ENCODE results near the gene KBTBD12. TPM values are rescaled to one million over a fixed set of nuclear protein-coding genes. Genes with fewer than 3 reads are reported as not detected.

KBTBD12 gene
- total and polyA plus RNA-seq, 2 experiments from 2014 or later = 0.02 to 0.66 TPM

GRCh38 chr3:127981097-127981496 is 66.1 kb downstream of the KBTBD12 start:
- H3K36me3 ChIP-seq = no peaks in the 10 kb centered on the region
- TF ChIP-seq, protein P1, sequence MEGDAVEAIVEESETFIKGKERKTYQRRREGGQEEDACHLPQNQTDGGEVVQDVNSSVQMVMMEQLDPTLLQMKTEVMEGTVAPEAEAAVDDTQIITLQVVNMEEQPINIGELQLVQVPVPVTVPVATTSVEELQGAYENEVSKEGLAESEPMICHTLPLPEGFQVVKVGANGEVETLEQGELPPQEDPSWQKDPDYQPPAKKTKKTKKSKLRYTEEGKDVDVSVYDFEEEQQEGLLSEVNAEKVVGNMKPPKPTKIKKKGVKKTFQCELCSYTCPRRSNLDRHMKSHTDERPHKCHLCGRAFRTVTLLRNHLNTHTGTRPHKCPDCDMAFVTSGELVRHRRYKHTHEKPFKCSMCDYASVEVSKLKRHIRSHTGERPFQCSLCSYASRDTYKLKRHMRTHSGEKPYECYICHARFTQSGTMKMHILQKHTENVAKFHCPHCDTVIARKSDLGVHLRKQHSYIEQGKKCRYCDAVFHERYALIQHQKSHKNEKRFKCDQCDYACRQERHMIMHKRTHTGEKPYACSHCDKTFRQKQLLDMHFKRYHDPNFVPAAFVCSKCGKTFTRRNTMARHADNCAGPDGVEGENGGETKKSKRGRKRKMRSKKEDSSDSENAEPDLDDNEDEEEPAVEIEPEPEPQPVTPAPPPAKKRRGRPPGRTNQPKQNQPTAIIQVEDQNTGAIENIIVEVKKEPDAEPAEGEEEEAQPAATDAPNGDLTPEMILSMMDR (IDR thresholded peaks at IDR 0.05; ENCODE audit: low read depth, low read length) = no peak

DNA sequence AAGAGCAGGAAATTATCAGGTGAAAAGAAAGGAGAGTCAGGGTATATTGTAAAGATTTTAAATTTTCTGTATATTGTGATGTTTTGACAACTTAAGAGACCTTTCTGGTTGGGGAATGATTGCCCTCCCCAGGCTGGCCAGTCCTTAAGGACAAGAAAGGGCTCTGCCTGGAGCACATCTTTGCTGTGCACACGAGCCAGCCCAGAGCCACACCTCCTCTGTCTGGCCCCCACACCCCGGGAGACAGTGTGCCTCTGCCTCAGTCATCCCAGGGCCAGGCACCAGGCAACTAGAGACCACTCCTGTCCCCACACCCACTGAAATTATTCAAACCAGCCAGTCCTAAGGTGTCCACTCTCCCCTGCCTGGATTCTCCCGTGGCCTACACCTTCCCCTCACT is 67.1 kb downstream of the KBTBD12 start:
- DNase-seq (ENCODE audit: low read depth in 1 of 2, low spot score in 1 of 2) = no peak
- Histone ChIP-seq H3K4me3 (no peak overlapping the region), H3K4me1 (ENCODE audit: low read depth) (no peaks in the 10 kb centered on the region), H3K36me3 (no peaks in the 10 kb centered on the region), H3K27ac (no peak overlapping the region), H3K9me3 (ENCODE audit: low read depth) (no peaks in the 10 kb centered on the region), H3K27me3 (no peaks in the 10 kb centered on the region)
- TF ChIP-seq, protein P1 (IDR thresholded peaks at IDR 0.05; ENCODE audit: low read depth, low read length) = no peak

More at GRCh38 chr3:127981097-127981496, 66.1 kb downstream of the KBTBD12 start:
- H3K27me3 ChIP-seq = peaks cover 9% of the 10 kb centered on the region
- no peak overlapping the region for H3K27ac ChIP-seq
- DNase-seq (ENCODE audit: low read depth in 1 of 2, low spot score in 1 of 2) = no peak
- H3K4me3 ChIP-seq = no peak overlapping the region
- H3K9me3 ChIP-seq (ENCODE audit: low read depth) = no peaks in the 10 kb centered on the region
- no peaks in the 10 kb centered on the region for H3K4me1 ChIP-seq (ENCODE audit: low read depth)

DNA sequence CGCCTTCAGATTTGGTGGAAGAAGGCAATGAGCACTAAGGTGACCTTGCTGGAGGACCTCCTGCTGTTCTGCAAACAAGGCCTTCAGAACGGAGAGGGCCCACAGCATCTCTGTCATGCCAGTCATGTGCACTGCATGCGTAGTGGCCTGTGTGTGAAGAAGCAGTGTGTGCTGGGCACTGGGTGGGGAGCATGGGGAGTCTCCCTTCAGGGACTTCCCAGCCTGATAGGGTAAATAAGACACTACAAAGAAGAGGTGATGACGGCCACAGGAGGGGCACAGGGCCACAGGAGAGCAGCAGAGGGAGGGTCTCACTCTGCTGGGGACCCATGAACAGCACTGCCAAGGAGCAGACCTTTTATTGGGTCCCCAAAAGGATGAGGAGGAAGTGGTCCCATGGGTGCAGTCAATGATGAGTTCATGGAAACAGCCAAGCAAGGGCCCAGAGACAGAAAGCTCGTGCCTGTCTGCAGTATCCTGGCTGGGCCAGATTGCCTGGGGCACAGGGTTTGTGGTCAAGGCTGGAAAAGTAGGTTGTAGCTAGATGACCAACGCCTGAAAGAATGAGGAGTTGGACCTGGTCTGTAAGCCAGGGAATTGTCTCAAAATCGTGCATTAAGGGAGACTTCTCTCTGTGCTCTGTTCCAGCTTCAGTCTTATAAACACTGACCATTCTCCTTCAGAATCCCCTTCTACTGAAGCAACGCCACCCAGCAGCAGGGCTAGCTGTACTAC is 69.4 kb downstream of the KBTBD12 start:
- DNase-seq (ENCODE audit: low read depth in 1 of 2, low spot score in 1 of 2) = no peak
- Histone ChIP-seq H3K9me3 (ENCODE audit: low read depth) (no peaks in the 10 kb centered on the region), H3K27ac (no peak overlapping the region), H3K4me1 (ENCODE audit: low read depth) (no peaks in the 10 kb centered on the region), H3K27me3 (no peaks in the 10 kb centered on the region), H3K4me3 (no peak overlapping the region), H3K36me3 (no peaks in the 10 kb centered on the region)
- TF ChIP-seq, protein P1 (IDR thresholded peaks at IDR 0.05; ENCODE audit: low read depth, low read length) = no peak

DNA sequence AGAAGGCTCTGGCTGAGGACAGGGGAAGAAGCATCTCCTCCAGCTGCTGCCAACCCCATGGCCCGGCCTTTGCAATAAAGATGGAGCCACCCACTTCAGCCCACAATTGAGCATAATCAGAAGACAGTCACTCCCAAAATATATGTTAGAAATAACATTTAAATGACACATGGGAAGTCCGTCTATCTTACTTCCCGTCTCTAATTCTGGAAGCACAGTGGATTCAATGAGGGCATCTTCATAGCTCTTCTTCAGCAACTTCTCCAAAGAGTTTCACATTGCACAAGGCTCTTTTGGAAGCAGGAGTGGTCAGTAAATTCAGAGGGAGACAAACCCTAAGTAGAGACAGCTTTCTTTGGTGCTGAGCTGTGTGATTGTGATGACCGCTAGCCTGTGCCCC is 70.2 kb downstream of the KBTBD12 start:
- Histone ChIP-seq H3K9me3 (ENCODE audit: low read depth) (no peaks in the 10 kb centered on the region), H3K36me3 (no peaks in the 10 kb centered on the region), H3K27ac (no peak overlapping the region), H3K4me1 (ENCODE audit: low read depth) (no peaks in the 10 kb centered on the region), H3K27me3 (no peaks in the 10 kb centered on the region), H3K4me3 (no peak overlapping the region)
- TF ChIP-seq, protein P1 (IDR thresholded peaks at IDR 0.05; ENCODE audit: low read depth, low read length) = no peak
- no peak for DNase-seq (ENCODE audit: low read depth in 1 of 2, low spot score in 1 of 2)

- Histone ChIP-seq H3K27ac (no peak overlapping the region), H3K27me3 (no peaks in the 10 kb centered on the region), H3K36me3 (no peaks in the 10 kb centered on the region), H3K9me3 (ENCODE audit: low read depth) (no peaks in the 10 kb centered on the region), H3K4me1 (ENCODE audit: low read depth) (no peaks in the 10 kb centered on the region), H3K4me3 (no peak overlapping the region)
- TF ChIP-seq, protein P1 (IDR thresholded peaks at IDR 0.05; ENCODE audit: low read depth, low read length) = no peak
- DNase-seq (ENCODE audit: low read depth in 1 of 2, low spot score in 1 of 2) = no peak
These were observed 70.7 kb downstream of the KBTBD12 start for GRCh38 chr3:127985655-127986225.

Measured in cardiac muscle cell (in vitro differentiated cells and primary cell).